Sigmoid colon (tissue), 4 donors: ENCODE data around the gene ROBO1.

Source experiments
- CTCF ChIP-seq, 4 experiments: fragments of 450-650 bp in 3 of 4; fragments of 200-600 bp in 1 of 4; IDR thresholded peaks; one replicate each; pipeline ENCODE4 v1.5.1; 2016 to 2019; ENCODE audit warnings: antibody characterized with exemption in 4 of 4, mild to moderate bottlenecking in 3 of 4, moderate library complexity in 2 of 4
- POLR2A ChIP-seq, 2 donors: fragments of 450-650 bp; IDR thresholded peaks; one replicate each; pipeline ENCODE4 v1.6.1; 2016; ENCODE audit warnings: antibody characterized with exemption in 2 of 2, mild to moderate bottlenecking in 2 of 2, moderate library complexity in 2 of 2
- POLR2AphosphoS5 ChIP-seq, 4 donors: sonication (generic); formaldehyde crosslinking; IDR thresholded peaks; one replicate each; pipeline ENCODE4 v1.6.1; 2017; ENCODE audit warnings: antibody characterized with exemption in 4 of 4

GRCh38 chr3:78605178-78605577 lies 1162.6 kb downstream of the ROBO1 start:
- TF ChIP-seq CTCF (IDR thresholded peaks at IDR 0.05) (no peak), POLR2AphosphoS5 (IDR thresholded peaks at IDR 0.05) (no peak), POLR2A (IDR thresholded peaks at IDR 0.05) (no peak)
